ENCODE measurements around the gene USP44.
"Not testable (repeated sequence)": the region's sequence is repeated elsewhere in the genome, so short reads cannot be mapped to it uniquely, and the experiment has no call there.

The USP44 gene

DNA sequence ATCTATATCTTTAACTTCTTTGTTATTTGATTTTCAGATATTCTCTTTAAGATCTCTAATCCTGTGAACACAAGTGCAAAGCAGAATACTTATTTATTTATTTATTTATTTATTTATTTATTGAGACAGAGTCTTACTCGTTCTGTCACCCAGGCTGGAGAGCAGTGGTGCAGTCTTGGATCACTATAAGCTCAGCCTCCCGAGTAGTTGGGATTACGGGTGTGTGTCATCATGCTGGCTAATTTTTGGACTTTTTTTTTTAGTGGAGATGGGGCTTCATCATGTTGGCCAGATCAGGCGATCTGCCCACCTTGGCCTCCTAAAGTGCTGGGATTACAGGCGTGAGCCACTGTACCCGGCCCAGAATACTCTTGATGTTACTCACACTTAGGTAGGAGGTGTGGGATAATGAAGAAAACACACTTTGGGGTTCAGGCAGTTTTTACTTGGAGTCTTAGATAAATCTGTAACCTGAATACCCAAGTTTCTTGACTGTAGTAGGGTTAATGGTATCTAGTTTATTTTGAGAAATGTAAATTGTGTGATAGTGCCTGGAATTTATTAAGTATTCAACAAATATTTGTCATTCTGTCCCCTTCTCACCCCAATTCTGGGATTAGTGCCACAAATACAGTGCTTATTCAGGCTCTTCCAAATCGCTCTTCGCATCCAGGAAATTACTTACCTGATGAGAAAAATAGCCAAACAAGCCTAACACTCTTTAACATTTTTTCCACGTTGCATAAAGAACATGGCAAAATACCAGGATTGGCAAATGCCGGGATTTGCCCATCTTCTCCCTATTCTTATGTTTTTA lies 44.4 kb downstream of the USP44 start:
- DNase-seq (ENCODE audit: low spot score), result no peak

DNA sequence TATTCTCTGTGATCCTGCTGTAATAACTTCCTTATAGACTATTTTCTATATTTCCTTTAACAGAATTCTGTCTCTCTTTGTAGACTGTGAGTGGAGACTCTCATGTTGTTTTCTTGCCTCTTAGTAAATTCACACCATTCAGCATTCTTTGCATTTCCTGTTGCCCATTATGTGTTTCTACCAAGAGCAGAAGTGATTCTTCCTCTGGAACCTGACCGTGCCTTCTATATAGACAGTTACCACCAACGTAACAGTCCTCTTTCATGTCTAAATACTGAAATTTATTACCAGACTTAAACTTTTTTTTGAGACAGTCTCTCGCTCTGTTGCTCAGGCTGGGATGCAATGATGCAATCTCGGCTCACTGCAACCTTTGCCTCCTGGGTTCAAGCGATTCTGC lies 46.2 kb downstream of the USP44 start:
- DNase-seq (ENCODE audit: low spot score), result no peak

DNA sequence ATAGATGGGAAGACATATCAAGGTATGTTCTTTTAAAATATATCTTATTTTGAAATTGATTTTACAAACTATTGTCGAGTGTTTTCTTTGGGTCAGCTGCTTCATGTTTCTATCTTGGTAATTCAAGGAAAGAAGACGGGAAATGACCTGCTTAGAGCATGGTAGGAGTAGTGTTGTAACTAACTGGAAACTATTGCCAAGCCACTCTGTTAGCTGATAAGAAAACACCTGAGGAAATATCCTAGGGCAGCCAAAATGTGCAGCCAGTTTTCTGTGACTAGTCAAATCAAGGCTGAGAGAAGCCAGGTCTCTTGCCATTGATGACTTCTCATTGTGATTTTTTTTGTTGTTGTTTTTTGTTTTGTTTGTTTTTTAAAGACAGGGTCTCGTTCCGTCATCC lies 47.1 kb downstream of the USP44 start:
- DNase-seq (ENCODE audit: low spot score), result no peak

DNA sequence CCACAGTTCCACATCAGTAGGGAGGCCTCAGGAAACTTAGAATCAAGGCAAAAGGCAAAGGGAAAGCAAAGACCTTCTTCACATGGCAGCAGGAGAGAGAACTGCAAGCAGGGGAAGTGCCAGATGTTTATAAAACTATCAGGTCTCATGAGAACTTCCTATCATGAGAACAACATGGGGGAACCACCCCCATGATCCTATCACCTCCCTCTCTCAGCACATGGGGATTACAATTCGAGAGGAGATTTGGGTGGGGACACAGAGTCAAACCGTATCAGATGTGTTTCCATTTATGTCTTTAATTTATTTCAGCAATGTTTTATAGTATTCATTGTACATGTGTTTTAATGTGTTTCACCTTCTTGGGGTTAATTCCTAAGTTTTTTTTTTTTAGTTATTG lies 51.5 kb downstream of the USP44 start:
- DNase-seq (ENCODE audit: low spot score), result no peak

DNA sequence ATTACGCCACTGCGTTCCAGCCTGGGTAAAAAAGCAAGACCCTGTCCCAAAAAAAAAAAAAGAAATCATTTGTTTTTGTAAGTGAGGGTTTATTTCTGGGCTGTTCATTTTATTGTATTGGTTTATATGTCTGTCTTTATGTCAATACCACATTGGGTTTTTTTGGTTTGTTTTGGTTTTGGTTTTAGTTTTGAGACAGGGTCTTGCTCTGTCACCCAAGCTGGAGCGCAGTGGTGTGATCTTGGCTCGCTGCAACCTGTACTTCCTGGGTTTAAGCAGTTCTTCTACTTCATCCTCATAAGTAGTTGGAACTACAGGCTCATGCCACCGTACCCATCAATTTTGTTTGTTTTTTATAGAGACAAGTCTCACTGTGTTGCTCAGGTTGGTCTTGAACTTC lies 52.3 kb downstream of the USP44 start:
- no peak for DNase-seq (ENCODE audit: low spot score)

DNA sequence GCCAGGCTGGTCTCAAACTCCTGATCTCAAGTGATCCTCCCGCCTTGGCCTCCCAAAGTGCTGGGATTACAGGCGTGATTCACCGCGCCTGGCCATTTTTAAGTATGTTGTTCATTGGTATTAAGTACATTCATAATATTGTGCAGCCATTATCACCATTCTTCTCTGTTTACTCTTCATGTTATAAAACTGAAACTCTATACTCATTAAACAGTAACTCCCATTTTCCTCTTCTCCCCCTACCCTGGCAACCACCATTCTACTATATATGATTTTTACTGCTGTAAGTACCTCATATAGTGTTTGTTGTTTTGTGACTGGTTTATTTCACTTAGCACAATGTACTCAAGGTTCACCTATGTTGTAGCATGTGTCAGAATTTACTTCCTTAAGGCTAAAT lies 54.2 kb downstream of the USP44 start:
- DNase-seq (ENCODE audit: low spot score), result no peak

DNA sequence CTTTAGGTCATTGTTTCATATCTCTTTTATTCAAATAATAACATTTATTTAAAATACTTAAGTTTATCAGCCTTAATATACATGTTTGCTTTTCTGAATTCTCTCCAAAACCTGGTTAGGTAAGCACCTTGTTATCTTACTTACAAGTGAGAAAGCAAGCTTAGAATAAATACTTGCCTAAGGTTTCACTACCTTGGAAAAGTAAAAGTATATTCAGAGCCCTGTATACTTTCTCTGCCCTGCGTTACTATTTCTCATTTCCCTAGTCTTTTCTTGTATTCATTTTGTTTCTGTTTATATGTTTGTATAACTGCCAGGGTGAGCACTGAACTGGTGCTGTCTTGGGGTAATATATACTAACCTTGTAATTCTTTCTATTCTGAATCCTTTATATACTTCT lies 55.8 kb downstream of the USP44 start:
- no peak for DNase-seq (ENCODE audit: low spot score)

DNA sequence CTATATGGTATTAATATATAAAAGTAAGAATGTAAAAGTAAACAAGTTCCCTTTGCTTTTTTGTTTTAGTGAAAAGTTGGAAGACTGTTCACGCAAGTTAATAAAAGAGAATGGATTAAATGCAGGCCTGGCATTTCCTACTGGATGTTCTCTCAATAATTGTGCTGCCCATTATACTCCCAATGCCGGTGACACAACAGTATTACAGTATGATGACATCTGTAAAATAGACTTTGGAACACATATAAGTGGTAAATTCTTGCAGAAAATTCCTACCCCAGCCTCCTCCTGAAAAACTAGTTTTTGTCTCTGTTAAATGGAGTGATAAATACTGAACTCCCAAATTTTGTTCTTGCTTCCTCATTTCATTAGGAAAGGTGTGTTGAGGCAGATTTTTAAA lies 56.4 kb downstream of the USP44 start:
- DNase-seq (ENCODE audit: low spot score), result no peak

DNA sequence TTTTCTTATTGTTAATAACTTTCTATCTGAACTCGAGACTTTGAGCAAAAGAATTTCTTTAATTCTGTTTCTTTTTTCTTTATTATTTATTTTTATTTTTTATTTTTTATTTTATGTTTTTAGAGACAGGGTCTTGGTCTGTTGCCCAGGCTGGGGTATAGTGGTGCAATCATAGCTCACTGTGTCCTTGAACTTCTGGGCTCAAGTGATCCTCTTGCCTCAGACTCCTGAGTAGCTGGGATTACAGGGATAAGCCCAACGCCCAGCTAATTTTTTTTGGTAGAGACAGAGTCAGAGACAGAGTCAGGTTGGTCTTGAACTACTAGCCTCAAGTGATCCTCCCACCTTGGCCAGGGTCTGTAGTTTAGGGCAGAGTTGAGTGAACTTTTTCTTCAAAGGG lies 58.8 kb downstream of the USP44 start:
- no peak for DNase-seq (ENCODE audit: low spot score)

DNA sequence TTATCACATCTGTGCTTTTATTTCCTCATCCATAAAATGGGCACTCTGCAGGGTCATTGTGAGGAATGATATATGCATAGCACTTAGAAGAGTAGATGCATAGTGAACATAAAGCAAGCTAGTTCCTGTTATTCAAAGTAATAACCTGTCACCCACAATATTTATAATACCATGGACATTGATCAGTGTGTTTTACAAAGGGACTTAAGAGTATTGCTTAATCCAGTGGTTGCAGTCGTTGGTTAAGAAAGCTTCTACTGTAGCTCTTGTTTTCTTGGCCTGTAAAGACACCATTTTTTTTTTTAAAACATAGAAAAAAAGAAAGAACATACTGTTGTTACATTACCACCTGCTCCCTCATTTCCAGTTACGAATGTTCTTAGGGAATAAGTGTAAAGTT lies 64.3 kb downstream of the USP44 start:
- DNase-seq (ENCODE audit: low spot score), result no peak

DNA sequence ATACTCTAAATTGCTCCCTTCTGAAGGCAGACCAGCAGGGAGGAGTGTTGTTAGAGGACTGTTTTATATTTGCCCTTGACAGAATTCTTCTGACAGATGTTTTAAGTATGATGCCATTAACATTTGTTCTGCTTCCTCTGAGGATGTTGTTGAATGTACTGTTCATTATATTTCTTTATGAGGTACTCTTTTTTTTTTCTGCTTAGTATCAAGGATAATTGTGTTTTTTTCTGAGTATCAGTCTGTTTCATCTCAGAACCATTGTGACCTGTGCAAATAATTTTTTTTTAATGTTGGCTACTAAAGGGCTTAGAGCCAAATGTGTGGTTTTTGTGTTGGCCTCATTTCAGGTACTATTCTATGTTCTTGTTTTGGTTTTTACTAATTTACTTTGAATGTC lies 66.8 kb downstream of the USP44 start:
- DNase-seq (ENCODE audit: low spot score), result no peak

DNA sequence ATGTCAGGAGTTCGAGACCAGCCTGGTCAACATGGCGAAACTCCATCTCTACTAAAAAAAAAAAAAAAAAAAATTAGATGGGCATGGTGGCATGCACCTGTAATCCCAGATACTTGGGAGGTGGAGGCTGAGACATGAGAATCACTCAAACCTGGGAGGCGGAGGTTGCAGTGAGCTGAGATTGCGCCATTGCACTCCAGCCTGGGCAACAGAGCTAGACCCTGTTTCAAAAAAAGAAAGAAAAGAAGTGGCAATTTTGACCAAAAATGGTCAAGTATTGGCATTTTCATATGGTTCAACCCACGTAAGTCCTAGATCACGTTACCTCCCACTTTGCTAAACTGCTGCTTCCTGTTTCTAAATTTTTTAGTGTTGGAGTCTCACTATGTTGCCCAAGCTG lies 68.7 kb downstream of the USP44 start:
- DNase-seq (ENCODE audit: low spot score), result not testable (repeated sequence)

DNA sequence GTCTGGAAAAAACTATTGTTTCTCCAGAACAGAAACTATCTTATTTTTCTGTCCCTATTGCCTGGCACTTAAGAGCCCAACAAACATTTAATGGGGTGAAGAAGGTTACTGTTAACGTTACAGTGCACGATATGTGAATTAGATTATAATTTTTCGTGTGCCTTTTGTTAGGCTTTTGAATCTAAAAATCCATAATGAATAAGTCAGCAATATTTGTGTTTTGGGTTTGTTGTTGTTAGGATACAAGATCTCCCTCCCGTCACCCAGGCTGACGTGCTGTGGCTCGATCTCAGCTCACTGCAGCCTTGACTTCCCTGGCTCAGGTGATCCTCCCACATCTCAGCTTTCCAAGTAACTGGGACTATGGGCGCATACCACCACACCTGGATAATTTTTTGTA lies 69.4 kb downstream of the USP44 start:
- no peak for DNase-seq (ENCODE audit: low spot score)

DNA sequence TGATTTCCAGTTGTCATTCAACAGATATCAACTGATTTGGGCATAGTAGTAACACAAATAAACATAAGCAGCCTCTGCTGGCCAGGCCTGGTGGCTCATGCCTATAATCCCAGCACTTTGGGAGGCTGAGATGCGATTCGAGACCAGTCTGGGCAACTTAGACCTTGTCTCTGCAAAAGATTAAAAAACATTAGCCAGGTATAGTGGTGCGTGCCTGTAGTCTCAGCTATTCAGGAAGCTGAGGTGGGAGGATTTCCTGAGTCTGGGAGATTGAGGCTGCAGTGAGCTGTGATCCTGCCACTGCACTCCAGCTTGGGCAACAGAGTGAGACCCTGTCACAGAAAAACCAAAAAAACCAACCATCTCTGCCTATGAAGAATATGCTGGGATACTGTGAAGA lies 70.2 kb downstream of the USP44 start:
- DNase-seq (ENCODE audit: low spot score), result no peak

DNA sequence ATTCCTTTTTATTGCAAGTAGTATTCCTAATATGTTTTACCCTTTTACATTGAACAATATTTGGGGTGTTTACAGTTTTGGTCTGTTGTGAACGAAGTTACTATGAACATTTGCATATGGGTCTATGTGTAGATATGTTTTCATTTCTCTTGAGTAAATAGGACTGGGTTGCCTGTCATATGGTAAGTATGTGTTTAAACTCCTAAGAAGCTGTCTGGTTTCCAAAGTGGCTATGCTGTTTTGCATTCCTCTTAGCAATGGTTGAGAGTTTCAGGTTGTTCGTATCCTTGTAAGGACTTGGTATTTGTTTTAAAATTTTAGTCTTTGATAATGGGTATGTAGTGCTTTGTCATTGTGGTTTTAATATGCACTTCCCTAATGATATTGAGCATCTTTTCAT lies 71.0 kb downstream of the USP44 start:
- DNase-seq (ENCODE audit: low spot score), result no peak

DNA sequence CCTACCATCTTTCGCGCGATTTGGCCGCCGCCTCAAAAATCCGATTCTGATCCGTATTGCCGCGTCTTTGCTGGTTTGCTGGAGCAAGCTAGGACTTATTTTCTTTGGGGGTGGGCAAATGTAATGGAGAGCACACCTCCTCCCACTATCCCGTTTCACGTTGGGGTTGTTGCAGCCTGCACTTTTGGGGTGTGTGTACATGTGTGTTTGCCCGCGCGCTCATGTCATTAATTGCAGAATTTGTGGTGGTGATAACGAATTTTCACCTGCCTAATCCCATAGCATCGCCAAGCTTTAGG lies 76.7 kb downstream of the USP44 start:
- no peak for DNase-seq (ENCODE audit: low spot score)

DNA sequence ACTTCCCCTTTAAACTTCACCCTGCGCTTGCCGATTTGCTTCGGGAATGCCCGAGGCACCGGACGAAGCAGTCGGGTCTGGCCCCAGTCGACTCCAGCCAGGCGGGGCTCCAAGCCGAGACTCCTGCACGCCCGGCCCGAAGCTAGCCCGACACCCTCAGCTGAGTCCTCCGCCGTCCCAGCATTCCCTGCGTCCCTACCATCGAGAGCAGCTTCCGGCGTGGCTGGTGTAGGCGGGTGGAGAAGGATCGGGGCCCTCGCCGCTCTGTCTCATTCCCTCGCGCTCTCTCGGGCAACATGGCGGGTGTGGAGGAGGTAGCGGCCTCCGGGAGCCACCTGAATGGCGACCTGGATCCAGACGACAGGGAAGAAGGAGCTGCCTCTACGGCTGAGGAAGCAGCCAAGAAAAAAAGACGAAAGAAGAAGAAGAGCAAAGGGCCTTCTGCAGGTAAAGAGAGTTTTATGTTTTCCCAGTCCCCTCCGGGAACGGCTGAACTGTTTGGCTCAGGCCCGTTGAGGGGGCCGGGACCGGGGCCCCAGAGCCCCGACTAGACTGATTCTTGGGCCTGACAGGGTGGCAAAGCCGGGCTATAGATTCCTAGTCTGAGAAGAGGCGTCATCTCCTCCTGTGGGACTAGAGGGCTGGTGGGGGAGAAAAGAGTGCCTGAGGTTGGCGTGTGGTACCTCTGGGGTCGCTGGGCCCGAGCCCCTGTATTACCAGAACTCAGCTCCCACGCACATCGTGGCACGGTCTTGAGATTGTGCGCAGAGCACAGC lies 77.2 kb downstream of the USP44 start, which contains the start of gene METAP2:
METAP2 (plus strand) TSS at position 269 of the 776 bp plus-strand sequence; CDS start at position 297, 28 bp downstream.
- peak; percentile 96 for DNase-seq (ENCODE audit: low spot score)

DNA sequence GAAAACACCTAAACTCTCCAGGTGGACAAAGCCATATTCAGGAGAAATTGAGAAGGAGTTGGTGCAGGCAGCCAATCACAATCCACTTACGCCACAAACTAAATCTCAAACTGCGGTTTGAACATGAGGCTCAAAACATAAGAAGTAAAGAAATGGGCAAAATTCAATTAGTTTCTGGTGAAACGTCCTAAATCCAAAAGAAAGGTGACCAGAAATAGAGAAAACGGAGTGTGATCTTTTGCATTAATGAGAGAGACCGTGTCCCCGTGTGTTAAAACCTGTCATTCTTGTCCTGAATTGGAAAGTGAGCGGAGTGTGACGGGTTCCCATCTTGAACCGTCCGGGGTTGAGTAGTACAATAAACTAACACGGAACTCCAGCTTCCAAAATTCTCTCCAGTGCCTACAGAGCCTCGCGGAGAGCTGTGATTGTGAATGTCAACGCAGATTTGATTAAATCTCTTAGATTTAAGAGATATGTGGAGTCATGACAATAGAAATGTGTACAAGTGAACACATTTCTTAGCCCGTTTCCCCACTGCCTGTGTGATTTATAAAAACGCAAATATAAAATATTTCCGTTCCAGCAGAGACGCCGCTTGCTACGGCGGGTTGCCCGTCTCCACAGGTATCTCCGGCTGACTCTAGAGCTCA lies 77.9 kb downstream of the USP44 start:
- DNase-seq (ENCODE audit: low spot score), result peak; percentile 51

DNA sequence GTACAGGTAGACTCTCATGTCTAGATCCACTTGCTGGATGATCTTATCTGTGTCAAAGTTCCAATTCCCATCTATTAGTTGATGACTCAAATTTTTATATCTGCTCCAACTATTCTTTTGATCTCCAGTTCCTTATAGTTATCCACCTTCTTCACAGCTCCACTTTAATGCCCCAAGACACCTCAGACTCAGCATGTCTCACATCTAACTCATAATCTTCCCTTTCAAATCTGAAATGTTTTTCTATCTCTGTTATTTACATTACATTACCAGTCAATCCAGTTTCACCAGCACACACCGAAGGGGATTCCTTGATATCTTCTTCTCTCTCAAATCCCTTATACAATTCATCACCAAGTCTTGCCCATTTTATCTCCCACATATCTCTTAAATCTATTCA lies 81.0 kb downstream of the USP44 start:
- no peak for DNase-seq (ENCODE audit: low spot score)

Measured in D341Med (cell line).